HG03045 (cell line): Measurements from ENCODE around the gene CTDNEP1.

Experiments
- ATAC-seq: cut with Tn5 transposase; IDR thresholded peaks from one replicate; pipeline ENCODE4 v1.9.1; 2021; ENCODE audit warnings: mild to moderate bottlenecking, moderate library complexity; ENCODE audit not compliant: unreplicated experiment

CTDNEP1 gene

DNA sequence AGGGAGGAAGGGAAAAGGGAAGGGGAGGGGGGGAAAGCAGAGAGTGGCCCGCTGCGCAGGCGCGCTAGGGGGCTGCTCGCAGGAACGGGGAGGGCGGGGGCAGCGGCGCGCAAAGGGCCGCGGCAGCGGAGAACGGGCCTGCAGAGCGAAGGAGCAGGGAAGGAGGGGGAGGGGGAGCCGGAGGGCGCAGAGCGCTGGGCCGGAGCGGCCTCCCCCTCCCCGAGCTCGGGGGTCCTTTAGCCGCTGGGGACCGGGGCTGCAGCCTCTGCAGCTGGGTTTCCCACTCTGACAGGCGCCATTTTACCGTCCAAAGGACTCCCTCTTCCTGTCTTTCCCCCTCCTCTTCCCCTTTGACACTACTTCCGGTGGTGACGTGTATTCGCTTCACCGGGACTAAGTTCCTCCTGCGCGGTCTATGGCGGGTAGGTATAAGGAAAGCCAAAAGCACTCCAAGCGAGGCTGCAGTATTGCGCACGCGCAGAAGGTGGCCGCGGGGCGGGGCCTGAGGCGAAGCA lies at the start of gene CTDNEP1:
Gene CTDNEP1, minus strand, starts transcription at position 74 of the 515 bp plus-strand sequence. CDS start 438 bp downstream, outside the sequence.
- ATAC-seq, result peak; percentile 77

DNA sequence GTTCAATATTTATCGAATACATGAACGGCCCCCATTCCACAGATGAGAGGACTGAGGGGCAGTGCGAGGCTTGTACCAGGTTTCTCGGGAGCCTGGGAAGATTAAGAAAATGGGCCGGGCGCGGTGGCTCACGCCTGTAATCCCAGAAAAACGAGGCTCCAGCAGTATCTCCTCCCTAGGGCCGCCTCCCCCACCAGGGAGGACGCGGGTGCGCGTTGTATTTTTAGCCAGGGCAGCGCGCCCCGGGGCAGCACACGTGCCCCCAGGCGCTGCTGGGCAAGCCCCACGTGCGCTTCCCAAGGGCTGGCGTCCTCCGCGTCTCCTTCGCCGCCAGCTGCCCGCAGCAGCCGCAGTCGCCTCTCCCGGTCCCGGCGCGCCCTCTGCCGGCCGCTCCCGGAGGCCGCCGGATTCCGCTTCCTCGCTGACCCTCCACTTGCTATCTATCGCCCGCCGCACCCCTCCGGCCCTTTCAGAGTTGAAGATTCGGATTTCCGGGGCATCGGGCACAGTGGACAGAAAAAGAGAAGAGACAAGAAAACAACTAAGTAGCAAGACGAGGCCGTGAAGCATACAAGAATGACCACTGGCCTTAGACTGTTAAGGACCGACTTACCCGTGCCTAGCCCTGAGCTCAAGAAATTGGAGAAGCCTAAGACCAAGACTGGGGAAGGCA lies 44.8 kb upstream of the CTDNEP1 start:
- ATAC-seq, result no peak

DNA sequence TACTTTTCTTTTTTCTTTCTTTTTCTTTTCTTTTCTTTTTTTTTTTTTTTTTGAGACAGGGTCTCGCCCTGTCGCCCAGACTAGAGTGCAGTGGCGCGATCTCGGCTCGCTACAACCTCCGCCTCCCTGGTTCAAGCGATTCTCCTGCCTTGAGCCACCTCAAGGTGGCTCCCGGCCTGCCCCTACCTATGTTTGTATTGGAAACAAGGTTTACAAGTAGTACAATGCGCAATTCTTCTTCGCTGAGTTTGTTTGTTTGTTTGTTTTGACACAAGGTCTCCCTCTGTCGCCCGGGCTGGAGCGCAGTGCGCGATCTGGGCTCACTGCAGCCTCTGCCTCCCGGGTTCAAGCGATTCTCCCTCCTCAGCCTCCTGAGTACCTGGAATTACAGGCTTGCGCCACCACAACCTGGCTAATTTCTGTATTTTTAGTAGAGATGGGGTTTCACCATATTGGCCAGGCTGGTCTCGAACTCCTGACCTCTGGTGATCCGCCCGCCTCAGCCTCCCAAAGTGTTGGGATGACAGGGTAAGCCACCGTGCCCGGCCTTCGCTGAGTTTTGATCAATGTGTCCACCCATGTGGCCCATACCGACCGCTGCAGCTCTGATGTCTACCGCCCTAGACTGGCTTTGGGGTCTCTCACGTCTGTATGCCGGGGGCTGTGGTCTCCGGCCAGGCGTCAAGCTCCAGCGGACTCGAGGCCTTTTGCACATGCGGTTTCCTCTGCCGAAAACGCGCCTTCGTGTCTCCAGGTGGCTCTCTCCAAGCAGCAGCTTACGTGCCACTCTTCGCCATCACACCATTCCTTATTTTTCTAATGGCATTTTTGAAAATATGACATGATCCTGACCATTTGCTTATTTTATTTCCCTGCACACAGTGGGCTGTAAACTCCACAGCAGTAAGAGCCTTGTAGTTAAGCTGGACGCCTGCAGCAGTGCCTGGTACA lies 44.0 kb upstream of the CTDNEP1 start:
- no peak for ATAC-seq

DNA sequence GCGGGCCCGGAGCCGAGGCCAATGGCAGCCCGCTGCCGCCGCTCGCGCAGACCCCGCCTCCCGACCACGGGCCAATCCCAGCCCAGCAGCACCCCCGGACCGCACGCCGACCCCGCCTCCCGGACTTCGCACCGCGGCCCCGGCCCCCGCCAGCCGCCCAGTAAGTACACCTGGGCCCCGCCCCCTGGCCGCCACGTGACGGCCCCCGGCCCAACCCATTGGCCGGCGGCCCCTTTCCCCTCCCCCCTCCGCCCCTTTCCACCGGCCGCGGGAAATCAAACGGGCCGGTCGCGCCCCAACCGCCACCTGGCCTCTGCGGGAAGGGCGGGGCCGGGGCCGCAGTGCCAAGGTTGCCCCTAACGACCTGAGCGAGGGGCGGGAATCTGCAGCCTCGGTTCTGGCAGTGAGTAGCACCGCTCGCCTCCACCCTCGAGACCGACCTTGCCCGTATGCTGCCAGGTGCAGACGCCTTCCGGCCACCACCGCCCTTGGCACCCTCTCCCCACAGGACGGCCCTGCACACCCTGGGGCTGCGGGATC lies 43.1 kb upstream of the CTDNEP1 start, which contains the start of gene YBX2:
Gene YBX2, minus strand, starts transcription at position 26 of the 540 bp plus-strand sequence. CDS start 139 bp downstream, outside the sequence.
- peak; percentile 57 for ATAC-seq

DNA sequence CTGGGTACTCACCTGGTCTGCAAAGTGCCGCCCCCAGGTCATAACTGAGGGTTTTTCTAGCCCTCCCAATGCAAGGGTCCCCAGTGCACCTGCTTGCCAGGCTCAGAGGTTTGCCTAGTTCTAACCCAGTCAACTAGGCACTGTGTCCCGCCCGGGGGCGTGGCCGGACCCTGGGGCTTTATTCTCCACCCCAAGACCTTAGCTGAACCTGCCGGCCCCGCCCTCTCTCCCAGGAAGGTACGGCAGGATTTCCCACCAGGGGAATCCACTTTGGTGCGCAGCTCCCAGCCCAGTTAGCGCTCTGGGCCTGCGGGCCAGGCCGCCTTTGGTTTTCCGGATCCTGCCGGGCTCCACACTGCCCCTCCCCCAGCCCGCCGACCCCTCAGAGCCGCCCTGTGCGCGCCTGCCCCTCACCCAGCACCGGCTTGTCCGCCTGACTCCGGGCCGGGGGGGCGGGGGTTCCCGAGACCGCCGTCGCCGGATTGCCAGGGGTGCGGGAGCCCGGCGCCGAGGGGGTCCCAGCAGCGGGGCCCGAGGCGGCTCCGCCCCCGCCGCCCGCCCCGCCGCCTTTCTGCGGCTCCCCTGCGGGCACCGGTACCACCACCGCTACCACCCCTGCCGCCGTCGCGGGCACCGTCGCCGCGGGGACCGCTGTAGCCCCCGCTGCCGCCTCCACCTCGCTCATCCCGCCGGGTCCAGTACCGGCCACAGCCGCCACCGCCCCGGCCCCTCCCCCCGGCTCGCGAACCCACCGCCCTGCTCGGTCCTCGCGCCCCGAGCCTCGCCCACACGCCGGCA lies 42.5 kb upstream of the CTDNEP1 start:
- ATAC-seq, result no peak

GRCh38 chr17:7293159-7293558 lies 41.6 kb upstream of the CTDNEP1 start:
- no peak for ATAC-seq

DNA sequence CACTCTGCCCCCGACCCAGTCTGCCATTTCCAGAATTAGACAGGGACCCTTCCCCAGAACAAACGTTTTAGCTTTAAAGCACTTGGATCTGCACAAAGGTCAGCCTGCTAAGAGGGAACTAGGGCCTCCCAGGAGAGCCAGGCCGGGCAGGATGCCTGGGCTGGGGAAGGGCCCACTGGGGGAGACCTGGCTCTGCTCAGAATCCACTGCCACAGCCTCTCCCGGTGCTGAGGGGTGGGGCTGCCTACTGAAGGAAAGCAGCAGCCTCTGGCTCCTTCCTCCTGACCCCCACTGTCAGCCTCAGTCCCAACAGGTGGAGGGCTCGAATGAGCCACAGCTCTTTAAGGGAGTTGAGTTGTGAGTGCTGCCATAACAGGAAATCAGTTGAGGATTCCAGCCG lies 41.2 kb upstream of the CTDNEP1 start:
- no peak for ATAC-seq

DNA sequence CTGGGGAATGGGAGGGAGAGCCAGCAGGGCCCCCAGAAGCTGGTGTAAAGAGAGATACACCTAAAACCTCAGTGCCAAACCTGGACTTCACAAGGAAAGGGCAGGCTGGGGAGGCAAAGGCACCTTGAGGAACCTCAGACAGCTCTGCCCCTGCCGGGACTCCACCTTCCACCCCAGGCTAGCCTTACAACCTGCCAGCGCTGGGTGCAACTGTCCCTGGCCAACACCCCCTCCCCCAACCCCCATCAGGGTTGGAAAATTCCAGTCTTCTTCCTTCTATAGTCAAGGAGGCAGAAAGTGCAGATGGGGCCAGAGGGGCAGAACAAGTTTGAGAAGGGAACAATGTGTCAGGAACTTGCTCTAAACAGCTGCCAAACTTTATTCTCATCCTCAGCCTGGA lies 40.7 kb upstream of the CTDNEP1 start:
- ATAC-seq, result no peak

- ATAC-seq, result no peak
Measured at GRCh38 chr17:7290685-7291084, 39.2 kb upstream of the CTDNEP1 start.

GRCh38 chr17:7290166-7290565 lies 38.6 kb upstream of the CTDNEP1 start:
- ATAC-seq, result no peak

DNA sequence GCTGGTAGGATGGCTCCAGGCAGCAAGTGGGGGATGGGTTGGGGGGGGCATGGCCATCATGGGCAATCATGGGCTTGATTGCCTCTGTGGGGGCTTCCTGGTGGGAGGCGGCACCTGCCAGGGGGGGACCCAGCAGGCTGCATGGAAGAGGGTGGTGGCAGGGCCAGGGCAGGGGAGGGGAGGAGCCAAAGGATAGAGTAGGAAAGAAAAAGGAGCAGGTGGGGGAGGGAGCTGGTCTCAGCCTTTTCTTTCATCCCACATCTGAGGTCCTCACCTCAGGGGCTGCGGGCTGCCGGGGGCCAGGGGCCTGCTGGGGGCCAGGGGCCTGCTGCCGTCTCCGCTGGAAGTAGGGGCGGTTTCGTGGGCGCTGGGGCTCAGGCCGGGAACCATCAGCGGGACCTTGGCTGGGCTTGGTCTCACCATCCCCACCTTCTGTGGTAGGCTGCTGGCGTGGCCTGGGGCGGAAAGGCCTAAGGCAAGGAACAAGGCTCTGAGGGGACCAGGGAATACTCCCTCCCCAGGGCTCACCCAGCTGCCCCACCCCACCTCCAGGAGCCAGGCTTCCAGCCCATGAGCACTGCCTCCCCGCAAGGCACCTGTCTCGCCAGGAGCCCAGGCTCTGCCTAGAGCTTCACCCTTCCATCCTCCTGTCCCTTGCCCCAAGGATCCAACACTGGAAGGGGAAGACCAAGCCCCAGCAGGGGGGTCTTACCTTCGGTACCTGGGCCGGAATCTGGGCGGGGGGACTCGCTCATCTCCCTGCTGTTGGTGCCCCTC lies 37.9 kb upstream of the CTDNEP1 start:
- no peak for ATAC-seq

DNA sequence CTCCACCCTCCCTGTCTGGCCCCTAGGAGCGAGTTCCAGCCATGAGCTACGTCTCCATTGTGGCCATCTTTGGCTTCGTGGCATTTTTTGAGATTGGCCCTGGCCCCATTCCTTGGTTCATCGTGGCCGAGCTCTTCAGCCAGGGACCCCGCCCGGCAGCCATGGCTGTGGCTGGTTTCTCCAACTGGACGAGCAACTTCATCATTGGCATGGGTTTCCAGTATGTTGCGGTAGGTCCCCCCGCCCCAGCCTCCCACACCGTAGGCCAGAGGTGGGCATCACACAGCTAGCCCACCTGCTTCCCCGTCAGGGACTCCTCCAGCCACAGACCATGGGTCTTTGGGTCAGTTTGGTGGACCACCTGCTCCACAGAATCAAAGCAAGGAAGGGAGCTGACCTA lies 34.1 kb upstream of the CTDNEP1 start:
- no peak for ATAC-seq

DNA sequence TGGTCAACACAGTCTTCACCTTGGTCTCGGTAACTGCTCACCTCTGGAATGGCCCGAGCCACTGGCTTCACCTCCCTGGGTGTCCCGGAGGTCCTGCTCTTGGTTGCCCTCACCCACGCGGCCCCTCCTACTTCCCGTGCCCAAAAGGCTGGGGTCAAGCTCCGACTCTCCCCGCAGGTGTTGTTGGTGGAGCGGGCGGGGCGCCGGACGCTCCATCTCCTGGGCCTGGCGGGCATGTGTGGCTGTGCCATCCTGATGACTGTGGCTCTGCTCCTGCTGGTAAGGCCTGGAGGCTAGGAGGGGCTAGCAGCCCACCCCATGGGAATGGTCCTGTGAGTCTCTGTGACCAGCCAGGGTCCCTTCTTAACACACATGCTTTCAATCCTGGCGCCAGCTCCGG lies 33.4 kb upstream of the CTDNEP1 start:
- no peak for ATAC-seq

DNA sequence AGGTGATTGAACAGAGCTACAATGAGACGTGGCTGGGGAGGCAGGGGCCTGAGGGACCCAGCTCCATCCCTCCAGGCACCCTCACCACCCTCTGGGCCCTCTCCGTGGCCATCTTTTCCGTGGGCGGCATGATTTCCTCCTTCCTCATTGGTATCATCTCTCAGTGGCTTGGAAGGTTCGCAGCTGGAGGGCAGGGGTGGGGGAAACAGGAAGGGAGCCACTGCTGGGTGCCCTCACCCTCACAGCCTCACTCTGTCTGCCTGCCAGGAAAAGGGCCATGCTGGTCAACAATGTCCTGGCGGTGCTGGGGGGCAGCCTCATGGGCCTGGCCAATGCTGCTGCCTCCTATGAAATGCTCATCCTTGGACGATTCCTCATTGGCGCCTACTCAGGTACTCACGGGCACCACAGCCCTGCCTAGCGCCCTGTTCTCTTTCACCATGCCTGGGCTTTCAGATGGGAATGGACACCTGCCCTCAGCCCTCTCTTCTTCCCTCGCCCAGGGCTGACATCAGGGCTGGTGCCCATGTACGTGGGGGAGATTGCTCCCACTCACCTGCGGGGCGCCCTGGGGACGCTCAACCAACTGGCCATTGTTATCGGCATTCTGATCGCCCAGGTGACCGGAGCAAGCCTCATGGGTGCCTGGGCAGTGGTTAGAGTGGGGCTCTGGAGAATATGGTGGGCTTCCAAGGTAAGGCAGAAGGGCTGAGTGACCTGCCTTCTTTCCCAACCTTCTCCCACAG lies 32.1 kb upstream of the CTDNEP1 start:
- no peak for ATAC-seq

- ATAC-seq, result no peak
Measured at GRCh38 chr17:7282752-7283321, 31.3 kb upstream of the CTDNEP1 start.

DNA sequence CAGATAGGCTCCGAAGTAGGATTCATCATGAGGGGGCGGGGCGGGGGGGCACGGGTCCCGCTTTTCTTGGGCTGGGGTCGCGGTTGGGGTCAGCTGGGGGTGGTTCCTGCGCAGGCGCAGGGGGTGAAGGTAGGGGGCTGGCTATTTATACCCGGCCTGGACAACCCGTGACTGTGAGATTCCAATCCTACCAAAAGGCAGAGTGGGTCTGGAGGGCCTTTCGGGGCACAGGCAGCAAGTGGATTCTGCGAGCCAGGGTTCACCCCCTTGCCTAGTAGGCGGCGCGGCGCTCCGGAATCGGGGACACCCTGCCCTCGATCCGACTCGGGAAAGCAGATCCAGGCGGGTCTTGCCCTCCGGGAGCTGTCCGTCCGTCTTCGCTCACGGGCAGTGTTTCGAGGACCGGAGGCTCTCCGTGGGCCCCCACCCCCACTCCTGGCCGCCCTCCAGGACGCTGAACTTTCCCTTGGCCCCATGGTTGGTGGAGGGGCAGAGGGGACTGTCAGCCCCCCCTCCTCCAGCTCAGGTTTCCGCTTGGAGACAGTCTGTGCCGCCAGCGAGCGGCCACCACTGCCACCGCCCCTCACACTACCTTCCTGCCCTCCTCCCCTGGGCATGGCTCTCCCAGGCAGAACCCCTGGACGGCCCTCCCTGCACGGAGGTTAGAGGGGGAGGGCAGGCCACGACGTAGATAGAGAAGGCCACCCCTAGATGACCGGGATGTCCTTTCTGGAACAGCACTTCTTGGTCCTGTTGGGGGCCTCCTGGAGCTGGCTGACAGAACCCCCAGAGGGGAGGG lies 30.6 kb upstream of the CTDNEP1 start:
- no peak for ATAC-seq

DNA sequence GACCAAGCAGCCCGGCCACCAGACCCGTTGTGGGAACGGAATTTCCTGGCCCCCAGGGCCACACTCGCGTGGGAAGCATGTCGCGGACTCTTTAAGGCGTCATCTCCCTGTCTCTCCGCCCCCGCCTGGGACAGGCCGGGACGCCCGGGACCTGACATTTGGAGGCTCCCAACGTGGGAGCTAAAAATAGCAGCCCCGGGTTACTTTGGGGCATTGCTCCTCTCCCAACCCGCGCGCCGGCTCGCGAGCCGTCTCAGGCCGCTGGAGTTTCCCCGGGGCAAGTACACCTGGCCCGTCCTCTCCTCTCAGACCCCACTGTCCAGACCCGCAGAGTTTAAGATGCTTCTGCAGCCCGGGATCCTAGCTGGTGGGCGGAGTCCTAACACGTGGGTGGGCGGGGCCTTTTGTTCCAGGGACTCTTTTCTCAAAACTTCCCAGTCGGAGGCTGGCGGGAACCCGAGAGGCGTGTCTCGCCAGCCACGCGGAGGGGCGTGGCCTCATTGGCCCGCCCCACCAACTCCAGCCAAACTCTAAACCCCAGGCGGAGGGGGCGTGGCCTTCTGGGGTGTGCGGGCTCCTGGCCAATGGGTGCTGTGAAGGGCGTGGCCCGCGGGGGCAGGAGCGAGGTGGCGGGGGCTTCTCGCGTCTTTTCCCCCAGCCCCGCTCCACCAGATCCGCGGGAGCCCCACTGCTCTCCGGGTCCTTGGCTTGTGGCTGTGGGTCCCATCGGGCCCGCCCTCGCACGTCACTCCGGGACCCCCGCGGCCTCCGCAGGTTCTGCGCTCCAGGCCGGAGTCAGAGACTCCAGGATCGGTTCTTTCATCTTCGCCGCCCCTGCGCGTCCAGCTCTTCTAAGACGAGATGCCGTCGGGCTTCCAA lies 29.8 kb upstream of the CTDNEP1 start, which contains the start of gene SLC2A4:
Gene SLC2A4, plus strand, starts transcription at position 645 of the 879 bp plus-strand sequence. Its CDS starts 217 bp downstream, at position 862.
- ATAC-seq, result peak; percentile 44
